Cardiac muscle cell (in vitro differentiated cells and primary cell): Measurements from ENCODE around the gene MT1E. TPM values are rescaled to one million over a fixed set of nuclear protein-coding genes. Genes with fewer than 3 reads are reported as not detected.
"Not testable (repeated sequence)": the region's sequence is repeated elsewhere in the genome, so short reads cannot be mapped to it uniquely, and the experiment has no call there.

Experiments
- DNase-seq, 2 donors: peaks; one replicate each; pipeline versions ENCODE4 v3.0.0 to v3.0.0-alpha.2; 2010 to 2017; ENCODE audit warnings: low read depth in 1 of 2, low spot score in 1 of 2
- H3K27ac ChIP-seq: fragments of 200-600 bp; sonication (generic); 2 replicates; pipeline ENCODE4 v1.5.1; 2016
- H3K27me3 ChIP-seq: fragments of 200-600 bp; sonication (generic); 2 replicates; pipeline ENCODE4 v1.6.0; 2016; ENCODE audit warnings: control low read depth
- H3K36me3 ChIP-seq: fragments of 200-600 bp; sonication (generic); 2 replicates; pipeline ENCODE4 v1.5.1; 2016; ENCODE audit warnings: control low read depth
- H3K4me1 ChIP-seq: fragments of 200-600 bp; sonication (generic); 2 replicates; pipeline ENCODE4 v1.8.1; 2017; ENCODE audit warnings: low read depth, mild to moderate bottlenecking, mixed run types
- H3K4me3 ChIP-seq: fragments of 200-600 bp; sonication (generic); 2 replicates; pipeline ENCODE4 v1.5.1; 2016; ENCODE audit warnings: mild to moderate bottlenecking
- H3K9me3 ChIP-seq: fragments of 200-600 bp; sonication (generic); 2 replicates; pipeline ENCODE4 v1.5.1; 2017; ENCODE audit warnings: low read depth, mild to moderate bottlenecking, control low read depth
- polyA plus RNA-seq: library from polyadenylated mRNA; unstranded; fragments of >200 nt; fragmentation: Nextera tagmentation; extraction: Ambion mirVana; gene quantifications from 2 replicates; pipeline ENCODE4 v1.2.1, GENCODE V29; 2016
- total RNA-seq: library from RNA; depleted of rRNA; stranded (reverse); fragments of >200 nt; gene quantifications from 2 replicates; pipeline ENCODE4 v1.2.3, GENCODE V29; 2016
- TF ChIP-seq, protein P1 (sequence below): IDR thresholded peaks from 2 replicates; pipeline ENCODE4 v1.5.1; 2012; ENCODE audit warnings: low read depth, mild to moderate bottlenecking, low read length

The MT1E gene
- total and polyA plus RNA-seq, 2 experiments from 2014 or later = 3.6 to 4.7 TPM

DNA sequence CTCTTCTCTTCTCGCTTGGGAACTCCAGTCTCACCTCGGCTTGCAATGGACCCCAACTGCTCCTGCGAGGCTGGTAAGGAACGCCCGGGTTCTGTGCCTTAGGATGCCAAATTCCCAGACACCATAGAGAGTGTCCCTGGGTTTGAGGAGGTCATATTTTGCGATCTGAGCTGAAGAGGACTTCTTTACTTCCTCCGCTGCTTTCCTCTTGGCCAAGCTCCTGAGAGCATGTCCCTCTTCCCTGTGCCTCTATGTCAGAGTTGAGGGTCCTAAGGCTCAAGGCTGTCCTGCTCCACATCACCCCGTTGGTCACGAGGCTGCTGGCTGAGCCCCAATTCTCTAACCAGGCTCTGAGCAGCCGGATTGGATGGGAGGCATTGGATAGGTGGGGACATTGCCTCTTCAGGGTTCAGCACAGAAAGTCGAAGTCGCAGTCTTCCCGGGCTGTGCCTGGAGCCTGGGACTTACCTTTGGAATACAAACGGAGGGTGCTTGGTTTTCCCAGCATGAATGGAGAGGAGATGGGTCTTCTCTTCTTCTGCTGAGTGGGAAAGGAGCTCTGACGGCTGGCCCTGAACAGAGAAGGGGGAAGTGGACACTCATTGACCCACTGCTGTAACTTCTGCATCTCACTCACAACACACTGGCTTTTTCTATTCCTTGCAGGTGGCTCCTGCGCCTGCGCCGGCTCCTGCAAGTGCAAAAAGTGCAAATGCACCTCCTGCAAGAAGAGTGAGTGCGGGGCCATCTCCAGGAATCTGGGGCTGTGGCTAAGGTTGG, 44.4 kb downstream of the MT1E start:
- Histone ChIP-seq H3K4me3 (no peak overlapping the region), H3K4me1 (no peaks in the 10 kb centered on the region), H3K9me3 (no peaks in the 10 kb centered on the region), H3K27me3 (peaks cover 100% of the 10 kb centered on the region), H3K27ac (no peak overlapping the region), H3K36me3 (no peaks in the 10 kb centered on the region)
- DNase-seq = no peak
- TF ChIP-seq, protein P1, sequence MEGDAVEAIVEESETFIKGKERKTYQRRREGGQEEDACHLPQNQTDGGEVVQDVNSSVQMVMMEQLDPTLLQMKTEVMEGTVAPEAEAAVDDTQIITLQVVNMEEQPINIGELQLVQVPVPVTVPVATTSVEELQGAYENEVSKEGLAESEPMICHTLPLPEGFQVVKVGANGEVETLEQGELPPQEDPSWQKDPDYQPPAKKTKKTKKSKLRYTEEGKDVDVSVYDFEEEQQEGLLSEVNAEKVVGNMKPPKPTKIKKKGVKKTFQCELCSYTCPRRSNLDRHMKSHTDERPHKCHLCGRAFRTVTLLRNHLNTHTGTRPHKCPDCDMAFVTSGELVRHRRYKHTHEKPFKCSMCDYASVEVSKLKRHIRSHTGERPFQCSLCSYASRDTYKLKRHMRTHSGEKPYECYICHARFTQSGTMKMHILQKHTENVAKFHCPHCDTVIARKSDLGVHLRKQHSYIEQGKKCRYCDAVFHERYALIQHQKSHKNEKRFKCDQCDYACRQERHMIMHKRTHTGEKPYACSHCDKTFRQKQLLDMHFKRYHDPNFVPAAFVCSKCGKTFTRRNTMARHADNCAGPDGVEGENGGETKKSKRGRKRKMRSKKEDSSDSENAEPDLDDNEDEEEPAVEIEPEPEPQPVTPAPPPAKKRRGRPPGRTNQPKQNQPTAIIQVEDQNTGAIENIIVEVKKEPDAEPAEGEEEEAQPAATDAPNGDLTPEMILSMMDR = no peak

DNA sequence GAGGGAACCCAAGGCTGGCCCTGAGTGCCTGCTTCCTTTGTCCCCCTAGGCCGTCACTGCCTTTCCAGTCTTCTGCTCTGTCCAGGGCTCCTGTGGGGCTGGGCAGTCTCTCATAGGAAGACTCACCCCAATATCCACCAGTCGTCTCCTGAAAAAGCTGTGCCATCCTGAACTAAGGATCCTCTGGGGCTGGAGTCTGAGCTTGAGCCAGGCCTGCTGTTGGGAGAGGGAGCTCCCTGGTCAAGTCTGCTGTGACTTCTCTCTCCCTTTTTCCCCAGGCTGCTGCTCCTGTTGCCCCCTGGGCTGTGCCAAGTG, 45.0 kb downstream of the MT1E start:
- DNase-seq = no peak
- no peaks in the 10 kb centered on the region for H3K9me3 ChIP-seq
- H3K27me3 ChIP-seq = peaks cover 100% of the 10 kb centered on the region
- TF ChIP-seq, protein P1 = no peak
- H3K27ac ChIP-seq = no peak overlapping the region
- H3K4me1 ChIP-seq = no peaks in the 10 kb centered on the region
- no peaks in the 10 kb centered on the region for H3K36me3 ChIP-seq
- no peak overlapping the region for H3K4me3 ChIP-seq

DNA sequence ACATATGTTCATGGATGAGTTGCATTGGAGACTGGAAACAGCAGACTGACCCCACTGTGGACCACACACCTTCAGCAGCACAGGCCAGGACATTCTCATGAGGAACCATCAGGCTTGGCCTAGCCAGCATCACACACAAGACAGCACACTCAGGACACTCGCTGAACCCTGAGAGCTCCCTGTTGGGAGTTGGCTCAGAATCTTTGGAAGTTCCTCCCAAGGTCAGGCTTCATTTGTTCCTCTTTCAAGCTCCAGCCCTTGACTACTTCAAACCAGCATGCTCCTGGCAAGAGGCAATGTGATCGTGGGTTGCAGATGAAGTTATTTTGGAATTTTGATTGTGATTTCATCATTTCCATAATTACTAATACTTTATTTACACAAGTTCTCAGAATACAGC, 46.1 kb downstream of the MT1E start:
- not testable (repeated sequence) for DNase-seq, H3K36me3 ChIP-seq, H3K4me1 ChIP-seq, H3K4me3 ChIP-seq, H3K27ac ChIP-seq, H3K9me3 ChIP-seq
- H3K27me3 ChIP-seq = peaks cover 100% of the 10 kb centered on the region

DNA sequence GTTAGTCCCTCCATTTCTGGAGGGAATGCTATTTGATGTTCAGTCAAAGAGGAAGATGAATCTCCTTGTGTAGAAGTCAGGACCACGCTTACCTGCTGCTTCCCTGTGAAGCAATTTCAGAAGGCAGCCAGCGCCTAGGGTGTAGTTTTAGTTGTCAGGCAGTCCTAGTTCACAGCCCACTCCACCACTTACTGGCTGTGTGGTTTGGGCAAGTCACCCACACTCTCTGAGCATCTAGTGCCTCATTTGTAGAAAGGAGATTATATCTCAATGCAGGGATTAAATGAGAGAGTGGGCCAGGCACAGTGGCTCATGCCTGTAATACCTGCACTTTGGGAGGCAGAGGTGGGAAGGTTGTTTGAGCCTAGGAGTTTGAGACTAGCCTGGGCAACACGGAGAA, 46.6 kb downstream of the MT1E start:
- not testable (repeated sequence) for H3K4me1 ChIP-seq, H3K36me3 ChIP-seq, H3K9me3 ChIP-seq, H3K27ac ChIP-seq, DNase-seq, H3K4me3 ChIP-seq
- H3K27me3 ChIP-seq = peaks cover 100% of the 10 kb centered on the region

DNA sequence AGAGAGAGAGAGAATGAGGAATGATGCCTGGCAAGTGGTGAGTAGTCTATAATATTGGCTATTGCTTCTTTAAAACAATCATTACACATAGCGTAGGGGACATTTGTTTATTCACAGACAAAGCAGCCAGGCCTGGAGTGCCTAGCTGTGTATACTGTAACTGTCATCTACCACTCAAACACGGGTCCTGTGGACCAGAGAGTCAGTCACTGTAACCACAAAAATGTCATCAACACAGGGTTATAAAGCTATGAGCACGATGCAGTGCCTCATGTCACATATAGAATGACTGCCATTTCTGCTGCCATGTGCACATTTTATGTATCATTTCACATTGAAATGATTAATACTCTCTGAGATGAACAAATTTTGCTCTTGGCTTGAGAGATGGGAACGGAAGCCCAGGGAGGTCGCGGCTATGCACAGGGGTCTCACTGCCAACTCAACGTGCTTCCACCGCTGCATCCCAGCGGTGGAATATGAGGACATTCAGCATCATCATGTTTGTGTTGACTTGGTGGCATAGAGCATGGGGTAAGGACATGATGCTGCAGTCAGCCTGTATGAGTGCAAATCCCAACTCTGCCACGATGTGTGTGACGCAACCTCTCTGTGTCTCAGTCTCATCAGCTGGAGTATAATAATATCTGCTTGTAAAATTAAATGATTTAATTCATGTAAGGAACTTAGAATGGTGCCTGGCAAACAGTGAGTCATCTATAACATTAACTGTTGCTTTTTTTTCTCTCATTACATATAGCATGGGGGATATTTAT, 47.4 kb downstream of the MT1E start:
- Histone ChIP-seq H3K4me1 (peaks cover 4% of the 10 kb centered on the region), H3K27ac (no peak overlapping the region), H3K27me3 (peaks cover 100% of the 10 kb centered on the region), H3K36me3 (no peaks in the 10 kb centered on the region), H3K4me3 (no peak overlapping the region), H3K9me3 (no peaks in the 10 kb centered on the region)
- TF ChIP-seq, protein P1 = no peak
- no peak for DNase-seq

DNA sequence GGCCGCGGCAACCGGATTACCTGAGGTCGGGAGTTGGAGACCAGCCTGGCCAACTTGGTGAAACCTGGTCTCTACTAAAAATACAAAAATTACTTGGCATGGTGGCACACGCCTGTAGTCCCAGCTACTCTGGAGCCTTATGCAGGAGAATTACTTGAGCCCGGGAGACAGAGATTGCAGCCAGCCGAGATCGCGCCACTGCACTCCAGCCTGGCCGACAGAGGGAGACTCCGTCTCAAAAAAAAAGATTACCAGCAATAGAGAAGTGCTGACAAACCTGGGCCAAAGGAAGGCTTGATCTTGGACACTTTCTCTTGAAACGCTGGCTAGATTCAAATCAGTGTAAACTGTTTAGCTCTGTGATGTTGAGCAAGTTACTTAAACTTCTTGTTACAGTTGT, 48.3 kb downstream of the MT1E start:
- Histone ChIP-seq H3K4me1 (peaks cover 4% of the 10 kb centered on the region), H3K9me3 (no peaks in the 10 kb centered on the region), H3K36me3 (no peaks in the 10 kb centered on the region), H3K27ac (no peak overlapping the region), H3K27me3 (peaks cover 97% of the 10 kb centered on the region), H3K4me3 (no peak overlapping the region)
- TF ChIP-seq, protein P1 = peak; percentile 68
- peak; percentile 45 to 47 for DNase-seq

DNA sequence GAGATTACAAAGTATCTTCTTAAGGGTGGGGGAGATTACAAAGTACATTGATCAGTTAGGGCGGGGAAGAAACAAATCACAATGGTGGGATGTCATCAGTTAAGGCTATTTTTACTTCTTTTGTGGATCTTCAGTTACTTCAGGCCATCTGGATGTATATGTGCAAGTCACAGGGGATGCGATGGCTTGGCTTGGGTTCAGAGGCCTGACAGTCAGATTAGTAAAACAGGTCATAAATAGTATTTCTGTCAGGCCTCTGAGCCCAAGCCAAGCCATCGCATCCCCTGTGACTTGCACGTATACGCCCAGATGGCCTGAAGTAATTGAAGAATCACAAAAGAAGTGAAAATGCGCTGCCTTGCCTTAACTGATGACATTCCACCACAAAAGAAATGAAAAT, 49.0 kb downstream of the MT1E start:
- peaks cover 93% of the 10 kb centered on the region for H3K27me3 ChIP-seq
- H3K36me3 ChIP-seq, H3K4me3 ChIP-seq, H3K4me1 ChIP-seq, DNase-seq, H3K27ac ChIP-seq, H3K9me3 ChIP-seq: not testable (repeated sequence)
